GM12878 (cell line): ENCODE data around the gene TRIM69. TPM values are rescaled to one million over a fixed set of nuclear protein-coding genes. Genes with fewer than 3 reads are reported as not detected.

Experiments used
- BACH1 ChIP-seq: fragments of 450-650 bp; IDR thresholded peaks from 2 replicates; pipeline ENCODE4 v1.6.1; 2017; ENCODE audit warnings: mild to moderate bottlenecking, borderline replicate concordance
- CBFB ChIP-seq: IDR thresholded peaks from 2 replicates; pipeline ENCODE4 v1.6.1; 2016; ENCODE audit warnings: antibody characterized with exemption, low read depth
- NBN ChIP-seq: fragments of 450-650 bp; IDR thresholded peaks from 2 replicates; pipeline ENCODE4 v1.6.1; 2016
- RAD51 ChIP-seq: fragments of 450-650 bp; IDR thresholded peaks from 2 replicates; pipeline ENCODE4 v1.6.1; 2016; ENCODE audit warnings: moderate library complexity, mild to moderate bottlenecking, inconsistent platforms
- TAF1 ChIP-seq: IDR thresholded peaks from 2 replicates; pipeline ENCODE4 v1.6.1; 2011; ENCODE audit warnings: mild to moderate bottlenecking, low read depth, low read length, borderline replicate concordance
- polyA plus RNA-seq, 11 experiments: library from polyadenylated mRNA; depleted of rRNA in 4 of 11; unstranded in 6 of 11; stranded (reverse) in 5 of 11; fragments of >200 nt; fragmentation: Nextera tagmentation in 4 of 11; fragmentation: Illumina TruSeq in 1 of 11; extraction: Ambion mirVana in 4 of 11; extraction: Trizol in 1 of 11; gene quantifications; 1 replicate in 1 of 11; 2 replicates in 10 of 11; pipeline versions ENCODE4 v1.2.1 to v1.2.3, GENCODE V29; 2011 to 2016; ENCODE audit warnings: inconsistent platforms in 2 of 11, missing spikeins in 2 of 11, low read depth in 1 of 11
- total RNA-seq, 4 experiments: library from RNA; depleted of rRNA in 3 of 4; stranded (reverse); fragments of >200 nt in 3 of 4; fragmentation: Illumina TruSeq in 1 of 4; extraction: Trizol in 1 of 4; gene quantifications; 2 replicates each; pipeline versions ENCODE4 v1.2.1 to v1.2.3, GENCODE V29; 2013 to 2021
- TF ChIP-seq, protein P1 (sequence below): fragments of 150-350 bp; IDR thresholded peaks from 2 replicates; pipeline ENCODE4 v1.6.1; 2014; ENCODE audit warnings: mild to moderate bottlenecking, low read depth, low read length
- TF ChIP-seq, protein P2 (sequence below): IDR thresholded peaks from 2 replicates; pipeline ENCODE4 v1.6.1; 2012; ENCODE audit warnings: improper control_type of control experiment, low read depth, low read length; ENCODE audit not compliant: insufficient replicate concordance

Gene TRIM69
- total and polyA plus RNA-seq, 10 of the 15 experiments (the other 5 are each of a cell fraction or from before 2014, with no cell fraction given): 11.2 to 52.7 (median 37.8) TPM

DNA sequence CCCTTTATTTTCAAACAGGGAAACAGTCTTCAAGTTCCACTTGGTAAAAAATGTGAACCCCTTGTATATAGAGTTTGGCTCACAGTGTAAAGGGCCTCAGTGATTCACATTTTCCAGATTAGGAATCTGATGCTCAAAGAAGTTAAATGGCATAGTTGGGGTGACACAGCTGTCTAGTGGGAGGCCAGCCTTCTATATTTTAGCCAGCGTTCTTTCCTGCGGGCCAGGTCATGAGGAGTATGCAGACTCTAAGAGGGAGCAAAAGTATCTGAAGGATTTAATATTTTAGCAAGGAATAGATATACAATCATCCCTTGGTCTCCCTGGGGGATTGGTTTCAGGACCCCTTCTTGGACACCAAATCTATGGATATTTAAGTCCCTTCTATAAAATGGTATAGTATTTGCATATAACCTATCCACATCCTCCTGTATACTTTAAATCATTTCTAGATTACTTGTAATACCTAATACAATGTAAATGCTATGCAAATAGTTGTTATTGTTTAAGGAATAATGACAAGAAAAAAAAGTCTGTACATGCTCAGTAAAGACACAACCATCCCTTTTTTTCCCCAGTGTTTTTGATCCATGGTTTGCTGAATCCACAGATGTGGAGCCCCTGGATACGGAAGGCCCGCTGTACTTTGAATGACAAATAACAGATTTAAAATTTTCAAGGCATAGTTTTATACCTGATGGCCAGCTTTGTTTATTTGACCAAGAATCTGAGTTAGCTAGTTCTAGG is 18.0 kb upstream of the TRIM69 start (continued):
- TF ChIP-seq, protein P1, sequence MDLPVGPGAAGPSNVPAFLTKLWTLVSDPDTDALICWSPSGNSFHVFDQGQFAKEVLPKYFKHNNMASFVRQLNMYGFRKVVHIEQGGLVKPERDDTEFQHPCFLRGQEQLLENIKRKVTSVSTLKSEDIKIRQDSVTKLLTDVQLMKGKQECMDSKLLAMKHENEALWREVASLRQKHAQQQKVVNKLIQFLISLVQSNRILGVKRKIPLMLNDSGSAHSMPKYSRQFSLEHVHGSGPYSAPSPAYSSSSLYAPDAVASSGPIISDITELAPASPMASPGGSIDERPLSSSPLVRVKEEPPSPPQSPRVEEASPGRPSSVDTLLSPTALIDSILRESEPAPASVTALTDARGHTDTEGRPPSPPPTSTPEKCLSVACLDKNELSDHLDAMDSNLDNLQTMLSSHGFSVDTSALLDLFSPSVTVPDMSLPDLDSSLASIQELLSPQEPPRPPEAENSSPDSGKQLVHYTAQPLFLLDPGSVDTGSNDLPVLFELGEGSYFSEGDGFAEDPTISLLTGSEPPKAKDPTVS: no peak
- TF ChIP-seq TAF1: no peak
- no peak for TF ChIP-seq CBFB
- TF ChIP-seq, protein P2, sequence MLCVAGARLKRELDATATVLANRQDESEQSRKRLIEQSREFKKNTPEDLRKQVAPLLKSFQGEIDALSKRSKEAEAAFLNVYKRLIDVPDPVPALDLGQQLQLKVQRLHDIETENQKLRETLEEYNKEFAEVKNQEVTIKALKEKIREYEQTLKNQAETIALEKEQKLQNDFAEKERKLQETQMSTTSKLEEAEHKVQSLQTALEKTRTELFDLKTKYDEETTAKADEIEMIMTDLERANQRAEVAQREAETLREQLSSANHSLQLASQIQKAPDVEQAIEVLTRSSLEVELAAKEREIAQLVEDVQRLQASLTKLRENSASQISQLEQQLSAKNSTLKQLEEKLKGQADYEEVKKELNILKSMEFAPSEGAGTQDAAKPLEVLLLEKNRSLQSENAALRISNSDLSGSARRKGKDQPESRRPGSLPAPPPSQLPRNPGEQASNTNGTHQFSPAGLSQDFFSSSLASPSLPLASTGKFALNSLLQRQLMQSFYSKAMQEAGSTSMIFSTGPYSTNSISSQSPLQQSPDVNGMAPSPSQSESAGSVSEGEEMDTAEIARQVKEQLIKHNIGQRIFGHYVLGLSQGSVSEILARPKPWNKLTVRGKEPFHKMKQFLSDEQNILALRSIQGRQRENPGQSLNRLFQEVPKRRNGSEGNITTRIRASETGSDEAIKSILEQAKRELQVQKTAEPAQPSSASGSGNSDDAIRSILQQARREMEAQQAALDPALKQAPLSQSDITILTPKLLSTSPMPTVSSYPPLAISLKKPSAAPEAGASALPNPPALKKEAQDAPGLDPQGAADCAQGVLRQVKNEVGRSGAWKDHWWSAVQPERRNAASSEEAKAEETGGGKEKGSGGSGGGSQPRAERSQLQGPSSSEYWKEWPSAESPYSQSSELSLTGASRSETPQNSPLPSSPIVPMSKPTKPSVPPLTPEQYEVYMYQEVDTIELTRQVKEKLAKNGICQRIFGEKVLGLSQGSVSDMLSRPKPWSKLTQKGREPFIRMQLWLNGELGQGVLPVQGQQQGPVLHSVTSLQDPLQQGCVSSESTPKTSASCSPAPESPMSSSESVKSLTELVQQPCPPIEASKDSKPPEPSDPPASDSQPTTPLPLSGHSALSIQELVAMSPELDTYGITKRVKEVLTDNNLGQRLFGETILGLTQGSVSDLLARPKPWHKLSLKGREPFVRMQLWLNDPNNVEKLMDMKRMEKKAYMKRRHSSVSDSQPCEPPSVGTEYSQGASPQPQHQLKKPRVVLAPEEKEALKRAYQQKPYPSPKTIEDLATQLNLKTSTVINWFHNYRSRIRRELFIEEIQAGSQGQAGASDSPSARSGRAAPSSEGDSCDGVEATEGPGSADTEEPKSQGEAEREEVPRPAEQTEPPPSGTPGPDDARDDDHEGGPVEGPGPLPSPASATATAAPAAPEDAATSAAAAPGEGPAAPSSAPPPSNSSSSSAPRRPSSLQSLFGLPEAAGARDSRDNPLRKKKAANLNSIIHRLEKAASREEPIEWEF: no peak
- TF ChIP-seq RAD51: no peak
- TF ChIP-seq NBN: no peak
- peak; percentile 26; the same call in 1 of the 2 replicates for TF ChIP-seq BACH1
